Measurements from ENCODE around the gene EPB41L4B. TPM values are rescaled to one million over a fixed set of nuclear protein-coding genes. Genes with fewer than 3 reads are reported as not detected.

EPB41L4B gene
- total and polyA plus RNA-seq, 2 experiments from 2014 or later, result 11.0 to 32.2 TPM

DNA sequence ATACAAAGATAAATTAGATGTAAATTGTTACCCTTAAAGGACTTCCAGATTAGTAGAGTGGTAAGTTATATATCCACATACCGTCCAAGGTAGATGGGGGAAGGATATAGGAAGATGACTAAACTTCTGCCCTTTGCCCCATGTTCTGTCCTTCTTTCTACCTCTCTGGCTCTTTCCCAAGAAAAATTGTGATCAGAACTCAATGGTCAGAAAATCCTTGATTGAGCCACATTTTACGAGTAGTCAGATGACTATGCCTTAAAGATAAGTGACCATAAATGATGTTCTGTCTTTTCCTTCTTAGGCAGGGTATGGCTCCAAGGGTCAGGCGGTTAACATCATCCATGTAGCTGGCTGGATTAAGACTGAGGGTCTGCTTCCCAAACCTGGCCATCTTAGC, 158.2 kb downstream of the EPB41L4B start (continued):
- TF ChIP-seq, protein P1, sequence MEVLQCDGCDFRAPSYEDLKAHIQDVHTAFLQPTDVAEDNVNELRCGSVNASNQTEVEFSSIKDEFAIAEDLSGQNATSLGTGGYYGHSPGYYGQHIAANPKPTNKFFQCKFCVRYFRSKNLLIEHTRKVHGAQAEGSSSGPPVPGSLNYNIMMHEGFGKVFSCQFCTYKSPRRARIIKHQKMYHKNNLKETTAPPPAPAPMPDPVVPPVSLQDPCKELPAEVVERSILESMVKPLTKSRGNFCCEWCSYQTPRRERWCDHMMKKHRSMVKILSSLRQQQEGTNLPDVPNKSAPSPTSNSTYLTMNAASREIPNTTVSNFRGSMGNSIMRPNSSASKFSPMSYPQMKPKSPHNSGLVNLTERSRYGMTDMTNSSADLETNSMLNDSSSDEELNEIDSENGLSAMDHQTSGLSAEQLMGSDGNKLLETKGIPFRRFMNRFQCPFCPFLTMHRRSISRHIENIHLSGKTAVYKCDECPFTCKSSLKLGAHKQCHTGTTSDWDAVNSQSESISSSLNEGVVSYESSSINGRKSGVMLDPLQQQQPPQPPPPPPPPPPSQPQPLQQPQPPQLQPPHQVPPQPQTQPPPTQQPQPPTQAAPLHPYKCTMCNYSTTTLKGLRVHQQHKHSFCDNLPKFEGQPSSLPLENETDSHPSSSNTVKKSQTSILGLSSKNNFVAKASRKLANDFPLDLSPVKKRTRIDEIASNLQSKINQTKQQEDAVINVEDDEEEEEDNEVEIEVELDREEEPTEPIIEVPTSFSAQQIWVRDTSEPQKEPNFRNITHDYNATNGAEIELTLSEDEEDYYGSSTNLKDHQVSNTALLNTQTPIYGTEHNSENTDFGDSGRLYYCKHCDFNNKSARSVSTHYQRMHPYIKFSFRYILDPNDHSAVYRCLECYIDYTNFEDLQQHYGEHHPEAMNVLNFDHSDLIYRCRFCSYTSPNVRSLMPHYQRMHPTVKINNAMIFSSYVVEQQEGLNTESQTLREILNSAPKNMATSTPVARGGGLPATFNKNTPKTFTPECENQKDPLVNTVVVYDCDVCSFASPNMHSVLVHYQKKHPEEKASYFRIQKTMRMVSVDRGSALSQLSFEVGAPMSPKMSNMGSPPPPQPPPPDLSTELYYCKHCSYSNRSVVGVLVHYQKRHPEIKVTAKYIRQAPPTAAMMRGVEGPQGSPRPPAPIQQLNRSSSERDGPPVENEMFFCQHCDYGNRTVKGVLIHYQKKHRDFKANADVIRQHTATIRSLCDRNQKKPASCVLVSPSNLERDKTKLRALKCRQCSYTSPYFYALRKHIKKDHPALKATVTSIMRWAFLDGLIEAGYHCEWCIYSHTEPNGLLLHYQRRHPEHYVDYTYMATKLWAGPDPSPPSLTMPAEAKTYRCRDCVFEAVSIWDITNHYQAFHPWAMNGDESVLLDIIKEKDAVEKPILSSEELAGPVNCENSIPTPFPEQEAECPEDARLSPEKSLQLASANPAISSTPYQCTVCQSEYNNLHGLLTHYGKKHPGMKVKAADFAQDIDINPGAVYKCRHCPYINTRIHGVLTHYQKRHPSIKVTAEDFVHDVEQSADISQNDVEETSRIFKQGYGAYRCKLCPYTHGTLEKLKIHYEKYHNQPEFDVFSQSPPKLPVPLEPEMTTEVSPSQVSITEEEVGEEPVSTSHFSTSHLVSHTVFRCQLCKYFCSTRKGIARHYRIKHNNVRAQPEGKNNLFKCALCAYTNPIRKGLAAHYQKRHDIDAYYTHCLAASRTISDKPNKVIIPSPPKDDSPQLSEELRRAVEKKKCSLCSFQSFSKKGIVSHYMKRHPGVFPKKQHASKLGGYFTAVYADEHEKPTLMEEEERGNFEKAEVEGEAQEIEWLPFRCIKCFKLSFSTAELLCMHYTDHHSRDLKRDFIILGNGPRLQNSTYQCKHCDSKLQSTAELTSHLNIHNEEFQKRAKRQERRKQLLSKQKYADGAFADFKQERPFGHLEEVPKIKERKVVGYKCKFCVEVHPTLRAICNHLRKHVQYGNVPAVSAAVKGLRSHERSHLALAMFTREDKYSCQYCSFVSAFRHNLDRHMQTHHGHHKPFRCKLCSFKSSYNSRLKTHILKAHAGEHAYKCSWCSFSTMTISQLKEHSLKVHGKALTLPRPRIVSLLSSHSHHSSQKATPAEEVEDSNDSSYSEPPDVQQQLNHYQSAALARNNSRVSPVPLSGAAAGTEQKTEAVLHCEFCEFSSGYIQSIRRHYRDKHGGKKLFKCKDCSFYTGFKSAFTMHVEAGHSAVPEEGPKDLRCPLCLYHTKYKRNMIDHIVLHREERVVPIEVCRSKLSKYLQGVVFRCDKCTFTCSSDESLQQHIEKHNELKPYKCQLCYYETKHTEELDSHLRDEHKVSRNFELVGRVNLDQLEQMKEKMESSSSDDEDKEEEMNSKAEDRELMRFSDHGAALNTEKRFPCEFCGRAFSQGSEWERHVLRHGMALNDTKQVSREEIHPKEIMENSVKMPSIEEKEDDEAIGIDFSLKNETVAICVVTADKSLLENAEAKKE (CRISPR knock-in tag; IDR thresholded peaks at IDR 0.05), result no peak
- TF ChIP-seq EZH2 (IDR thresholded peaks at IDR 0.05; ENCODE audit: low read depth, unreplicated experiment), result no peak
- no peak for TF ChIP-seq CREB1 (CRISPR knock-in tag; IDR thresholded peaks at IDR 0.05; ENCODE audit: low read depth)
- no peak for TF ChIP-seq EZH2phosphoT487 (IDR thresholded peaks at IDR 0.05; ENCODE audit: unreplicated experiment)
- TF ChIP-seq, protein P2, sequence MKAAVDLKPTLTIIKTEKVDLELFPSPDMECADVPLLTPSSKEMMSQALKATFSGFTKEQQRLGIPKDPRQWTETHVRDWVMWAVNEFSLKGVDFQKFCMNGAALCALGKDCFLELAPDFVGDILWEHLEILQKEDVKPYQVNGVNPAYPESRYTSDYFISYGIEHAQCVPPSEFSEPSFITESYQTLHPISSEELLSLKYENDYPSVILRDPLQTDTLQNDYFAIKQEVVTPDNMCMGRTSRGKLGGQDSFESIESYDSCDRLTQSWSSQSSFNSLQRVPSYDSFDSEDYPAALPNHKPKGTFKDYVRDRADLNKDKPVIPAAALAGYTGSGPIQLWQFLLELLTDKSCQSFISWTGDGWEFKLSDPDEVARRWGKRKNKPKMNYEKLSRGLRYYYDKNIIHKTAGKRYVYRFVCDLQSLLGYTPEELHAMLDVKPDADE (IDR thresholded peaks at IDR 0.05), result no peak
- no peak for TF ChIP-seq NANOG (IDR thresholded peaks at IDR 0.05; ENCODE audit: borderline replicate concordance)
- no peak for TF ChIP-seq ZNF114 (CRISPR knock-in tag; IDR thresholded peaks at IDR 0.05)
- TF ChIP-seq JUNB (IDR thresholded peaks at IDR 0.05; ENCODE audit: unreplicated experiment), result no peak
- TF ChIP-seq, protein P3, sequence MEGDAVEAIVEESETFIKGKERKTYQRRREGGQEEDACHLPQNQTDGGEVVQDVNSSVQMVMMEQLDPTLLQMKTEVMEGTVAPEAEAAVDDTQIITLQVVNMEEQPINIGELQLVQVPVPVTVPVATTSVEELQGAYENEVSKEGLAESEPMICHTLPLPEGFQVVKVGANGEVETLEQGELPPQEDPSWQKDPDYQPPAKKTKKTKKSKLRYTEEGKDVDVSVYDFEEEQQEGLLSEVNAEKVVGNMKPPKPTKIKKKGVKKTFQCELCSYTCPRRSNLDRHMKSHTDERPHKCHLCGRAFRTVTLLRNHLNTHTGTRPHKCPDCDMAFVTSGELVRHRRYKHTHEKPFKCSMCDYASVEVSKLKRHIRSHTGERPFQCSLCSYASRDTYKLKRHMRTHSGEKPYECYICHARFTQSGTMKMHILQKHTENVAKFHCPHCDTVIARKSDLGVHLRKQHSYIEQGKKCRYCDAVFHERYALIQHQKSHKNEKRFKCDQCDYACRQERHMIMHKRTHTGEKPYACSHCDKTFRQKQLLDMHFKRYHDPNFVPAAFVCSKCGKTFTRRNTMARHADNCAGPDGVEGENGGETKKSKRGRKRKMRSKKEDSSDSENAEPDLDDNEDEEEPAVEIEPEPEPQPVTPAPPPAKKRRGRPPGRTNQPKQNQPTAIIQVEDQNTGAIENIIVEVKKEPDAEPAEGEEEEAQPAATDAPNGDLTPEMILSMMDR (conservative IDR thresholded peaks at IDR 0.05; ENCODE audit: low read depth in 2 of 2), result no peak
- TF ChIP-seq POLR2AphosphoS5 (IDR thresholded peaks at IDR 0.05; ENCODE audit: low read depth), result no peak
